Esophagus (tissue), 2 donors: ENCODE measurements around the gene C2CD5. TPM values are rescaled to one million over a fixed set of nuclear protein-coding genes. Genes with fewer than 3 reads are reported as not detected.

Experiments used
- H3K27ac ChIP-seq, 2 donors: one replicate each; pipeline ENCODE4 v1.5.1; 2013; ENCODE audit warnings: low read depth in 2 of 2, mild to moderate bottlenecking in 2 of 2, inconsistent platforms in 1 of 2, low read length in 1 of 2, moderate library complexity in 1 of 2
- H3K27me3 ChIP-seq, 2 donors: one replicate each; pipeline ENCODE4 v1.6.1; 2013; ENCODE audit warnings: low read length in 2 of 2, control low read depth in 1 of 2, mild to moderate bottlenecking in 1 of 2; ENCODE audit not compliant: insufficient read depth in 2 of 2, control insufficient read depth in 1 of 2
- H3K36me3 ChIP-seq, 2 donors: one replicate each; pipeline ENCODE4 v1.6.1; 2013; ENCODE audit warnings: low read length in 1 of 2; ENCODE audit not compliant: control insufficient read depth in 2 of 2, insufficient read depth in 2 of 2
- H3K4me1 ChIP-seq, 2 donors: one replicate each; pipeline ENCODE4 v1.6.1; 2013; ENCODE audit warnings: low read length in 1 of 2; ENCODE audit not compliant: control insufficient read depth in 2 of 2, insufficient read depth in 2 of 2
- H3K4me3 ChIP-seq, 2 donors: one replicate each; pipeline ENCODE4 v1.5.1; 2013; ENCODE audit warnings: low read length in 2 of 2, mild to moderate bottlenecking in 2 of 2, low read depth in 1 of 2, moderate library complexity in 1 of 2
- H3K9me3 ChIP-seq, 2 donors: one replicate each; pipeline ENCODE4 v1.6.1; 2013; ENCODE audit warnings: mild to moderate bottlenecking in 2 of 2, low read depth in 1 of 2, low read length in 1 of 2, moderate library complexity in 1 of 2; ENCODE audit not compliant: control insufficient read depth in 2 of 2, insufficient read depth in 1 of 2
- WGBS, 2 donors: extraction: QIAGEN DNeasy Blood & Tissue Kit; methylation state at CpG; one replicate each; pipeline ENCODE4 v1.1.7; 2013; 5-methylcytosine and 5-hydroxymethylcytosine counted together
- polyA plus RNA-seq, 2 donors: library from polyadenylated mRNA; stranded (reverse); fragments of 200-250 nt; gene quantifications; one replicate each; pipeline ENCODE4 v1.2.3, GENCODE V29; 2013
- donor health status: healthy with polysubstance abuse.
- donor health status: Bipolar disorder and iron deficiency.

The C2CD5 gene
- polyA plus RNA-seq, 2 donors: 9.2 to 9.5 TPM

DNA sequence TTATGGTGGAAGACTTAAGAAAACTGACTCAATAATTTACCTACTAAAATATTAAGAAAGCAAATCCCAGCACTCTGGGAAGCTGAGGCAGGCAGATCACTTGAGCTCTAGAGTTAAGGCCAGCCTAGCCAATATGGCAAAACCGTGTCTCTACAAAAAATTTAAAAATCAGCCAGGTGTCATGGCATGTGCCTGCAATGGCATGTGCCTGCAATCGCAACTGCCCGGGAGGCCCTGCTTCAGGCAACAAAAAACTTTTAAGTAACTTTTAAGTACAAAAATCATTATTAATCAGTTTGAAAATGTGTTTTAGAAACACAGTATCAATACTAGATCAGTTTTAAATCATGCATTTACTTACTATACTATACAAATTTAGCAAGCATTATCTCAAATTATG lies 17.5 kb downstream of the C2CD5 start:
- Histone ChIP-seq H3K4me1 (no peaks in the 10 kb centered on the region), H3K9me3 (no peaks in the 10 kb centered on the region), H3K36me3 (peaks cover 0 to 7% of the 10 kb centered on the region in 2 donors), H3K27ac (no peak overlapping the region), H3K4me3 (no peak overlapping the region), H3K27me3 (no peaks in the 10 kb centered on the region)
- WGBS, 2 donors: 88 to 89% methylated on average over 3 of the region's 3 CpGs

DNA sequence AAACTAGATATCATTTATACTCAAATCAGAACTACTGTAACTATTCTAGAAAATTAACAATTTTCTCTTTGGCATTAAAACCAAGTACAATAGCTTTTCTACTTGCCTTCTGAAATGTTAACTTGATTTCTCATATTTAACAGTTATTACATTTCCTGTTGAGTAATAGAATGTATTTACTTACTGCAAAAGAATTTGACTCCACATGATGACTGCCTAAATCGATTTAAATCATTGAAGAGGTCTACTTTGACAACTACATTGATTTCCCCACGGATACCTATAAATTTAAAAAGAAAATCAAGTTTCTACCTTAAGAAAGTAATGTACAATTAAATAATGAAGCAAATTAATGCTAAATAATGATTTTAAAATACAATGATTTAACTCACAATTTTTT lies 18.9 kb downstream of the C2CD5 start:
- Histone ChIP-seq H3K27me3 (no peaks in the 10 kb centered on the region), H3K4me1 (no peaks in the 10 kb centered on the region), H3K4me3 (no peak overlapping the region), H3K27ac (no peak overlapping the region), H3K36me3 (peaks cover 0 to 7% of the 10 kb centered on the region in 2 donors), H3K9me3 (no peaks in the 10 kb centered on the region)
- WGBS, 2 donors: 88 to 89% methylated on average over 2 of the region's 2 CpGs

DNA sequence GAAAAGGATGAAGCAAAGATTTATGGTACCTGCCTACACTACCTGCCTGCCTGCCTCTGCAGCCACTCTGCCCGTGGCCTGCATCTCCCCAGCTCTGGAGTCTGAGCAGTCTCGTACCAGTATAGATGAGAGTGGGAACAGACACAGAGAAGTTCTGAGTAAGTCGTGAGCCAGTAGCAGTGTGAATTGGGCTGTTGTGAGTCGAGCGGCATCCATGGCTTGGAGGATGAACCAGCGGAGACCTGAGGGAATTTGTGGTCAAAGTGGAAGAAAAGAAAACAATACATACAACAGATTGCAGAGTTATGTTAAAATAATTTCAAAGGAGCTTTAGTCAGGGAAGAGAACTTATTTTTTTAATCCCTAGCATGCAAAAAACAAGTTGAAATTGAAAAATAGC lies 25.3 kb downstream of the C2CD5 start:
- Histone ChIP-seq H3K27me3 (no peaks in the 10 kb centered on the region), H3K9me3 (no peaks in the 10 kb centered on the region), H3K36me3 (peaks cover 2% of the 10 kb centered on the region in 2 donors), H3K27ac (no peak overlapping the region), H3K4me3 (no peak overlapping the region), H3K4me1 (no peaks in the 10 kb centered on the region)
- 90% methylated on average over 6 of the region's 6 CpGs for WGBS, 2 donors

DNA sequence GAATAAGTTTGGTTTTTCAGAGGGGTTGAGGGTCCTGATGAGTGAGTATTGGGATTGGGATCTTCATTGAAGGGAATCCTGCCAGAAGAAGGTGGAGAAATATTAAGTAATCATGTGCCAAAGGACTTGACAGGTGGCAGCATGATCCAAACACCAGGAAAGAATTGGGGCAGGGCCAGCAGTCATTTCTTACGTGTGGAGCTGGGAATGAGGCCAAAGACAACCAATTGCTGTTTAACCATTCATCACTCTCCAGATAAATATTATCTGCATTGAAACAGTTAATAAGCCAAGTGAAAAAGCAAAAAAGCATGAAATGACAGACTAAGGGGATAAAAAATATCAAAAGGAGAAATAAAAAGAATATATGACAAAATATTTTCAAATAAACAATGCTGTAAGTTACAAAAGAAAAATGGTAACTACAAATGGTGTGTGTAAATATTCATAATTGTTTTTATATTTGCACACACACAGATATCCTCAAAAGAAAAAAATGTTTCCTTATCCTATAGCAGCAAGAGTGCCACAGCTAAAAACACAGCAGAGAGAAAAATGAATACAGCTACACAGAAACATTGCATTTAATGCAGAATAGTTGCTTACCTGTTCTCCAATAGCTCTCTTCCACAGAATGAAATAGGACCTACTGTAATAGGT lies 26.2 kb downstream of the C2CD5 start:
- WGBS, 2 donors: 14 to 15% methylated on average over 1 of the region's 1 CpG
- Histone ChIP-seq H3K4me1 (no peaks in the 10 kb centered on the region), H3K4me3 (no peak overlapping the region), H3K9me3 (no peaks in the 10 kb centered on the region), H3K27ac (no peak overlapping the region), H3K27me3 (no peaks in the 10 kb centered on the region), H3K36me3 (peaks cover 0 to 2% of the 10 kb centered on the region in 2 donors)

DNA sequence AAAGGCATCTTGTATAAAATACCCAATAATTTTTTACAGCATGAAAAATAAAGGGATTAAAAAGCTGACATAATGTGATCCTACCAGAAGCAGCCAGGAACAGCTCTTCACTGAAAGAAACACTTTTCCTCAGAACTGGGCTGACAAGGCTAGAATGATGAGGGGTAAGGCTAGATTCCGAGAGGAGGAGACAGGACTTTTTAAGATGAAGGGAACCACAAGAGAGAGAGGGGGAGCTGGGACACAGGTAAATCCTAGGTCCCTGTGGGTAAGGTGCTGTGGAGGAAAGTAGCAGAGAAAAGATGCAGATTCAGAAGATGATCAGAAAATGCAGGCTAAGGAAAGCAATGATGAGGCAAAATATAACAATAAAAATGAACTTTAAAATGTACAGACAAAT lies 29.5 kb downstream of the C2CD5 start:
- Histone ChIP-seq H3K27me3 (no peaks in the 10 kb centered on the region), H3K36me3 (peaks cover 0 to 2% of the 10 kb centered on the region in 2 donors), H3K4me1 (no peaks in the 10 kb centered on the region), H3K9me3 (no peaks in the 10 kb centered on the region), H3K27ac (no peak overlapping the region), H3K4me3 (no peak overlapping the region)
- WGBS, 2 donors: 81 to 90% methylated on average over 1 of the region's 1 CpG

DNA sequence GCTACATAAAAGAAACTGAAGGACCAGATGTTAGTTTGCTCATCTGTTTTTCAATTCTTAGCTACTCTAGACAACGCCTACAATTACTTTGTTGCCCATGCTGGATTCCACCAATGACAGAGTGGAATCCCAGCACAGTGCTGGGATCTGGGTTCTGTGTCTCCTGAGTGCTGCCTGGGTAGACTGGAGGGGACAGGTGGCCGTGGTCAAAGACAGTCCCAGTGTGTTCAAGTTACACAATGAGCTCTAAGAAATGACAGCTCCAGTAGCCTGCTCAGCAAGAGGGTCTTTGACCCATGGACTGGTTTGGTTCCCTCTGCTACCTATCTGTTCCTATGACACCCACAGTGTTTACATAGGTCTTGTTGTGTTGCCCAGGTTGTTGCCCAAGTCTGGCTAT lies 38.5 kb downstream of the C2CD5 start:
- H3K4me3 ChIP-seq: no peak overlapping the region
- H3K4me1 ChIP-seq: no peaks in the 10 kb centered on the region
- H3K9me3 ChIP-seq: no peaks in the 10 kb centered on the region
- peaks cover 0 to 2% of the 10 kb centered on the region in 2 donors for H3K36me3 ChIP-seq
- H3K27me3 ChIP-seq: no peaks in the 10 kb centered on the region
- WGBS, 2 donors: 92 to 94% methylated on average over 2 of the region's 2 CpGs
- no peak overlapping the region for H3K27ac ChIP-seq

DNA sequence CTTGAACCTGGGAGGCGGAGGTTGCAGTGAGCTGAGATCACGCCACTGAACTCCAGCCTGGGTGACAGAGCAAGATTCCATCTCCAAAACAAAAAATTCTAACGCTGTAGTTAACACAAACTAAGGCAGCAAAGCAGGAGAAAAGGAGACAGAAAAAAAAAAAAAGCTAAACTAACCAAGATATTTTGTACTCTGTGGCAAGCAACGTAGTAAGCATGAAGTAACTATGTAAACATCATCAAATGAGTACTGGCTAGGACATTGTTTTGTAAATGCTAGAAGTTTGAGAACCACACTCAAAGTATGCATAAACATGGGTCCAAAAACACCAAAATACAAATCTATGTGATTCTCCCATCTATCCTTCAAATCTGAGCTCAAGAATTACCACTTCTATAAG lies 44.2 kb downstream of the C2CD5 start:
- WGBS, 2 donors: 92 to 94% methylated on average over 4 of the region's 4 CpGs
- no peaks in the 10 kb centered on the region for H3K27me3 ChIP-seq

DNA sequence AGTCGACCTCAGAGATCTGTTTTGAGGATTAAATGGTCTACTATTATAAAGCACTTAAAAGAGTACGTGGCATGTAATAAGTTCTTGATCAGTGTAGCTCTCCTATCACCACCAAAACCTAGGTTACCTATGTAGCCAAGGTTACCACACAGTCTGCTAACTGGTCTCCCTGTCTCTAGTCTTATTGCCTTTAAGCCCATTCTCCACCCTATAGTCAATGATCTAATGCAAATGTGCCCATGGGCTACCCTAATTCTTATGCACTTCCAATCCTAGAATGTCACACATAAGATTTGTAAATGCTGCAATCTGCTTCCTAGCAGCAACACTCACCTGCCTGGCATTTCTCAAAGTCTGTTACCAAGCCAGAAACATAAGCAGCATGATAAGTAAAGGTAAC lies 44.9 kb downstream of the C2CD5 start:
- H3K9me3 ChIP-seq: no peaks in the 10 kb centered on the region
- H3K4me3 ChIP-seq: no peak overlapping the region
- no peaks in the 10 kb centered on the region for H3K27me3 ChIP-seq
- no peak overlapping the region for H3K27ac ChIP-seq
- H3K36me3 ChIP-seq: no peaks in the 10 kb centered on the region
- H3K4me1 ChIP-seq: no peaks in the 10 kb centered on the region
- WGBS, 2 donors: 79 to 85% methylated on average over 2 of the region's 2 CpGs

More for the DNA sequence above, 44.2 kb downstream of the C2CD5 start:
- no peak overlapping the region for H3K4me3 ChIP-seq
- no peaks in the 10 kb centered on the region for H3K4me1 ChIP-seq
- H3K36me3 ChIP-seq: no peaks in the 10 kb centered on the region
- H3K9me3 ChIP-seq: no peaks in the 10 kb centered on the region
- no peak overlapping the region for H3K27ac ChIP-seq

DNA sequence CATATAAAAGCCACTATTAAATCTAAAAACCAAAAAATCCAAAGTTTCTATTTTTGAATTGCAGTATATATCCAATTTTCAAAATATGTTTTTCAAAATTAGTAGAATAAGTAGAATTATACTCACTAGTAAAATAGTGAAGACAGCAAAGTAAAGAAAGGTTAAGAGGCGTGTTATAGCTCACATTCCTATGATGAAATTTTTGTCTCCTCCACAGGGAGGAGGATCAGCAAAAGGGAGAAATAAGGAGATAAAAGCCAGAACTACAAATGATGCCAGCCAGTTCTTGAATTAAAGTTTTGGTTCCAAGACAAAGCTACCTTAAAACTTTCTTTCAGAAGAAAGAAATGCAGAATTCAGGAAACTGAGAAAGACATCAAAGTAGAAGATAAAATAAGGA lies 50.0 kb downstream of the C2CD5 start:
- H3K9me3 ChIP-seq: no peaks in the 10 kb centered on the region
- H3K36me3 ChIP-seq: peaks cover 0 to 2% of the 10 kb centered on the region in 2 donors
- H3K27me3 ChIP-seq: no peaks in the 10 kb centered on the region
- 83 to 85% methylated on average over 1 of the region's 1 CpG for WGBS, 2 donors
- no peak overlapping the region for H3K4me3 ChIP-seq
- no peaks in the 10 kb centered on the region for H3K4me1 ChIP-seq
- H3K27ac ChIP-seq: no peak overlapping the region

DNA sequence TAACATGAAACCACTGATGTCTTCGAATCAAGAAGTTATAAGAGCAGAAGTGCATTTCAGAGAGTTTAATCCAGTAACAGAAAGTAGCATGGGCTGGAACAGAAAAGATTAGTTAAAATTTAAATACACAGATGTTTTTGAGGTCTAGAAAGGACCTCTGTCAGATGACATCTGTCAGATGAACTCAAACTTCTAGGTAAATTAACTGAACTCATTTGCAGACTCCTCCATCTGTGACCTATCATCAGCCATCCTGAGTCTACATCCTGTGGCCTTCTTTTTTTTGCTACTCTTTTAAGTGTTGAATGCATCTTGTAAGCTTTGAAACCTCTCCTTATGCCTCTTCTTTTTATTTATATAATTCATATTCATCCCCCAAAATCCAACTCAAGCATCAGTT lies 53.3 kb downstream of the C2CD5 start:
- H3K4me1 ChIP-seq: no peaks in the 10 kb centered on the region
- WGBS, 2 donors: 93 to 95% methylated on average over 1 of the region's 1 CpG
- peaks cover 0 to 2% of the 10 kb centered on the region in 2 donors for H3K36me3 ChIP-seq
- H3K4me3 ChIP-seq: no peak overlapping the region
- no peaks in the 10 kb centered on the region for H3K27me3 ChIP-seq
- H3K27ac ChIP-seq: no peak overlapping the region
- H3K9me3 ChIP-seq: no peaks in the 10 kb centered on the region
